ENCODE data around the gene DNMT1. TPM values are rescaled to one million over a fixed set of nuclear protein-coding genes. Genes with fewer than 3 reads are reported as not detected.

Gene DNMT1
- total RNA-seq, 1 experiment from 2014 or later, result 227 TPM

DNA sequence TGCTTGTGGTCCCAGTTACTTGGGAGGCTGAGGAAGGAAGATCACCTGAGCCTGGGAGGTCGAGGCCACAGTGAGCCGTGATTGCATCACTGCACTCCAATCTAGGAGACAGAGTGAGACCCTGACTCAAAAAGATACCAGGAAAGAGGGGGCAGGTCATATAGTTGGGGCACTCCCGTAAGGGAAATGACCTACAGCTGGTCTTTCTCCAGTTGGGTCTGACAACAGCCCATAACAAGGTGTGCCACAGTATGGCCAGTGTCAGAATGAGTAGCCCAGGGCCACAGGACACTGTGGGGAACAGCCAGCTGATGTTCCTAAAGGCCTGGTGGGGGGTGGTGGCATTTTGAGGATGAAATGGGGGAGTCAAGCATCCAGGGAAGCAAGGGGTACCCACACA lies 10.8 kb downstream of the DNMT1 start:
- no peak overlapping the region for H3K27ac ChIP-seq (ENCODE audit: insufficient read length, low read depth, low read length)
- no peak overlapping the region for H3K4me2 ChIP-seq (ENCODE audit: insufficient read depth, insufficient read length, low read length)
- no peak overlapping the region for H4K5ac ChIP-seq (ENCODE audit: insufficient read length, low read depth, low read length)
- H3K4me3 Mint-ChIP-seq, result no peak overlapping the region; a peak in 1 of 5 replicates
- no peak overlapping the region for H3K9ac ChIP-seq (ENCODE audit: extremely low read depth, insufficient read length, low read length)
- no peak overlapping the region for H4K8ac ChIP-seq (replicated peaks; ENCODE audit: insufficient read length, low read depth, low read length)
- no peak overlapping the region for H2BK12ac ChIP-seq (ENCODE audit: insufficient read length, low read depth, low read length)
- H2BK120ac ChIP-seq (ENCODE audit: low read depth, low read length, poor library complexity, severe bottlenecking), result no peak overlapping the region
- H3K36me3 Mint-ChIP-seq (ENCODE audit: insufficient read depth in 1 of 3, low read depth in 3 of 3), result peaks cover 17 to 58% (median 40%) of the 10 kb centered on the region in 3 experiments; a peak in 6 of 7 replicates
- peaks cover 5% of the 10 kb centered on the region for H3K79me1 ChIP-seq (ENCODE audit: insufficient read depth, low read depth, low read length, poor library complexity, severe bottlenecking)
- H3K27me3 Mint-ChIP-seq (ENCODE audit: low read depth), result no peaks in the 10 kb centered on the region
- H3K18ac ChIP-seq (ENCODE audit: insufficient read length, low read depth, low read length), result no peak overlapping the region
- no peaks in the 10 kb centered on the region for H3K9me3 Mint-ChIP-seq
- peak overlapping the region; percentile 41 to 80 (median 66); a peak in 4 of 7 replicates for H3K27ac Mint-ChIP-seq
- H3K23ac ChIP-seq (ENCODE audit: insufficient read length, low read depth, low read length), result no peak overlapping the region
- H3K56ac ChIP-seq (ENCODE audit: insufficient read length, low read depth, low read length), result no peak overlapping the region
- H3K79me2 ChIP-seq (ENCODE audit: insufficient read depth, low read length), result peaks cover 26% of the 10 kb centered on the region
- WGBS (ENCODE audit: extremely low coverage, insufficient read length, low lambda C conversion rate), result no CpG with 5 or more reads among the region's 3 CpGs
- no peaks in the 10 kb centered on the region for H4K20me1 ChIP-seq (ENCODE audit: control insufficient read depth, insufficient read depth, insufficient read length)
- H3K23me2 ChIP-seq (ENCODE audit: insufficient read length, low read depth, low read length, poor library complexity, severe bottlenecking), result no peaks in the 10 kb centered on the region
- no peak overlapping the region for H3K4ac ChIP-seq (ENCODE audit: low read depth, low read length)
- no peaks in the 10 kb centered on the region for H3K27me3 ChIP-seq (ENCODE audit: insufficient read depth, low read length)
- H2BK5ac ChIP-seq (ENCODE audit: insufficient read length, low read length), result no peak overlapping the region
- TF ChIP-seq, protein P1, sequence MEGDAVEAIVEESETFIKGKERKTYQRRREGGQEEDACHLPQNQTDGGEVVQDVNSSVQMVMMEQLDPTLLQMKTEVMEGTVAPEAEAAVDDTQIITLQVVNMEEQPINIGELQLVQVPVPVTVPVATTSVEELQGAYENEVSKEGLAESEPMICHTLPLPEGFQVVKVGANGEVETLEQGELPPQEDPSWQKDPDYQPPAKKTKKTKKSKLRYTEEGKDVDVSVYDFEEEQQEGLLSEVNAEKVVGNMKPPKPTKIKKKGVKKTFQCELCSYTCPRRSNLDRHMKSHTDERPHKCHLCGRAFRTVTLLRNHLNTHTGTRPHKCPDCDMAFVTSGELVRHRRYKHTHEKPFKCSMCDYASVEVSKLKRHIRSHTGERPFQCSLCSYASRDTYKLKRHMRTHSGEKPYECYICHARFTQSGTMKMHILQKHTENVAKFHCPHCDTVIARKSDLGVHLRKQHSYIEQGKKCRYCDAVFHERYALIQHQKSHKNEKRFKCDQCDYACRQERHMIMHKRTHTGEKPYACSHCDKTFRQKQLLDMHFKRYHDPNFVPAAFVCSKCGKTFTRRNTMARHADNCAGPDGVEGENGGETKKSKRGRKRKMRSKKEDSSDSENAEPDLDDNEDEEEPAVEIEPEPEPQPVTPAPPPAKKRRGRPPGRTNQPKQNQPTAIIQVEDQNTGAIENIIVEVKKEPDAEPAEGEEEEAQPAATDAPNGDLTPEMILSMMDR (conservative IDR thresholded peaks at IDR 0.05), result no peak
- H2AK5ac ChIP-seq (ENCODE audit: insufficient read length, low read length), result no peak overlapping the region
- no peaks in the 10 kb centered on the region for H3K4me1 Mint-ChIP-seq
- DNase-seq, result no peak
- H3K4me1 ChIP-seq (ENCODE audit: insufficient read depth, low read length), result no peaks in the 10 kb centered on the region
- no peak overlapping the region for H3K14ac ChIP-seq (ENCODE audit: insufficient read depth, low read length)
- H3K9me3 ChIP-seq (ENCODE audit: control insufficient read depth, low read depth, low read length), result no peaks in the 10 kb centered on the region
- H4K91ac ChIP-seq (ENCODE audit: insufficient read length, low read depth, low read length), result no peak overlapping the region
- H2BK20ac ChIP-seq (ENCODE audit: low read depth, low read length, poor library complexity, severe bottlenecking), result no peak overlapping the region
- H2BK15ac ChIP-seq (ENCODE audit: low read depth, low read length), result no peak overlapping the region
- no peak overlapping the region for H3T11ph ChIP-seq (ENCODE audit: low read length)
- H2AFZ ChIP-seq (ENCODE audit: low read length), result no peak overlapping the region

Data from H9 (cell line).